Stimulated activated CD4-positive, alpha-beta T cell treated with anti-CD3 and anti-CD28 coated beads, Interleukin-12 subunit alpha, Interleukin-12 subunit beta, amount 100 ng/mL, for 4 hours (primary cell): Measurements from ENCODE around the gene SLC13A3.

Experiments
- DNase-seq: peaks from one replicate; pipeline ENCODE4 v3.0.0-alpha.2; 2020

The SLC13A3 gene

DNA sequence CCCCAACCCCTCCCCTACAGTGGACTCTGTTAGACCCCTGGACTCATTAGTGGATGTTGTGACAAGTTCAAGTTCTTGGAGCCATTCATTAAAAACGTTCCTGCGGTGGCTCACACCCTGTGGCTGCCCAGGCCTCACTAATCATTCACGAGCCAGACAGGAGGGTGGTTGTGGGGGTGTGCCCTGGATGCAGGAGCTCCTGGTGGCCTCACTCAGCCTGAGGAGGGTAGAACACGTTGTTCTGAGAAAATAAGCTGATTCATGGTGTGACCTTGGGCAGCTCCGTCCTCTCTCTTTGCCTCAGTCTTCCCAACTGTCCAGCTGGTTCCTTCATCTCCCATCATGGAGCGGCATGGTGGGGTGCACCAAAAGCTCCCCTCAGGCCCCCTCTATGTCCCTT lies 16.7 kb downstream of the SLC13A3 start:
- DNase-seq: no peak

DNA sequence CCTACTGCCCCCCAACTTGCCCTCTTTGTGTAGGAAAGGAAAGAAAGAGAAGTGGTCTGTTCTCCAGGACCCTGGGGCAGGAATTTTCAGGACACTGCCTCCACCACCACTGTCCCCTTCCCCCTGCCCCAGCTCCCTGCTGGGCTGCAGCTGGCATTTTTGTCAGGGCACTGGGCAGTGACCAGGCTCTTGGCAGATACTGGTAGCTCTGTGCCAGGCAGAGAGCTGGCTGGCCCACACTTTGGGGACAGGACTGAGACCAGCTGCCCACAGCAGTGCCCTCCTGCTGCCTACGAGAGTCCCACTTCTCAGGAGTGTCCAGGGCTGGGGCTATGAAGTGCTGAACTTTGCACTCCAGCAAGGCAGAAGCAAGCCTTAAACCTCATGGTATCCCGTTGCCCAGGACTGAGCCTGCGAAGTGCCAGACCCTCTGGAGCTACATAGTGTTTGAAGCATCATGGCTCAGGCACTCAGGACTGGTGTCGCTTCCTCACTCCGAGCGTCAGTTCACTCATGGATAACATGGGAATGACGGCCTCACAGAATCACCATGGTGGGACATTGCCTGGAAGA lies 19.3 kb downstream of the SLC13A3 start:
- no peak for DNase-seq

DNA sequence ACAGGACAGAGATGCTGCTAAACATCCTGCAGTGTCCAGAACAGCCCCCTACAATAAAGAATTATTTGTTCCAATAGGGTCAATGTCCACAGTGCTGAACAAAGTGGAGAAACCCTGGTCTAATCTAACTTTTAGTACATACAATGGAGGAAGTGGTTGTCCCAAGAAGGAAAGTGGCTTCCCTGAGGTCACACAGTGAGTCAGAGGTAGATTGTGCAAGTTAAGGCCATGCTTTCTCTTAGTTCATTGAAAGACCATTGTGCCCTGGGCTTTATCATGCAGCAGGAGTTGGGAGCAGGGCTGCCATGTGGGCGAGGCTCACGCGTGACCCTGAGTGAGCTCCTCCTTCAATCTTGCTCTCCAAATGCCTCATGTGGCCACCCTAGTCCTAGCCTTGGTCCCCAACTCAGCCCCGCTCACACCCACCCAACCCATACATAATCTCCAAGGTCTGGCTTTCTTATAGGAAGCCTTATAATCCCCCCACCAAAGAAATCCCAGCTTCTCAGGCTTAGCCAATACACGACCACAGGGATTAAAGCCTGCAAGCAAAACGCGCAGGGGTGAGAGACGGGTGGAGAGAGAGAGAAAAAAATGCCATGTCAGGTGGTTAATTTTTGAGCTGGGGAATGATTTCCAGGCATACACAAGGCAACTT lies 19.9 kb downstream of the SLC13A3 start:
- no peak for DNase-seq

DNA sequence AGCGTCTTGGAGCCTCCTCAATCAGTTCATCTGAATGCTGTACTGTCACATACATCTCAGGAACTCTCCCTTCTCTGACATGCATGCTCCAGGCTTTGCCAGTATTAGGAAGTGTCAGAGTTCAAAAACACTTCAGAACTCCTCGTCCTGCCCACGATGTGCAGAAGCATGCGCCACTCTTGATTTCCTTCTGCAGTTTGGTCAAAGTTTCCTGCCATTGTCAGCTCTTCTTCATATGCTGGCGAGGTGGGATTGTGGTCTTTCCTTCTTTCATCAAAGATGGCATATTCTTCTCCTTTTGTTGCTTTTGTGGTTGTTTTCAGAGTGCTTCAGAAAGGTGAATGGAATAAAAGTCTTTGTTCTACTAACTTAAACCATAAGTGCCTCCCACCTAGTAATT lies 21.0 kb downstream of the SLC13A3 start:
- no peak for DNase-seq

DNA sequence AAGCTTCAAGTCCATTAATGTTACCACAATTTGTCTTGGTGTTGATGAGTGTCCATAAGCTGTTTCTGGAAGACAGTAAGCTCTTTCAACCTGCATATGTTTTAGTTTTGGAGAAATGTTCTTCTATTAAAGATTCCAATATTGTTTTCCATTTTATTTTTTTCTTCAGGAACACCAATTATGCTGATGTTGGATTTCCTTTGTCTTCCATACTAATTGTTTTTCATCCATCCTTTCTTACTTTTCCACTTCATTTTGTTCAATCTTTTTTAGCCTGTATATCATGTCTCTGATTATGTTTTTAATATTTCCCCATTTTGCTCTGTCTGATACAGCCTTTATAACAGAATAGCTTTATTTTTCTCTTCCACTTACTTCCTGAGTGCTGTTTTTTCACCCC lies 21.9 kb downstream of the SLC13A3 start:
- no peak for DNase-seq

DNA sequence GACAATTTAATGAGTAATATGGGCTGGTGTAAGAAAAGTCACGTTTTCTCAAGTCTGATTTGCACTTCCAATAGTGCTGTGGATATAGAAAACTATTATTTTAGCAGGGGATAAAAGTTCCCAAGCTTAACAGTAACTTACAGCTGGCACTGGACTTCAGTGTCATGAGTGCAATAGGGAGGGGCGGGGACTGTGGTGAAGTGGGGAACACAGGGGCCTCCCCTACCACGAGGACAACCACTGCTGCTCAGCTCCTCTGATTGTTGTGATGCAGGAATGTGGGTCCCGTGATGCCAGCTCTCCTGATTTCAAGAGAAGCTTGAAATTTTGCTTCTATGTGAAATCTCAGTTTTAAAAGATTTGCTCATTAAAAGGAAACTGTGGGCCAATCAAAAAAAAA lies 24.0 kb downstream of the SLC13A3 start:
- no peak for DNase-seq

DNA sequence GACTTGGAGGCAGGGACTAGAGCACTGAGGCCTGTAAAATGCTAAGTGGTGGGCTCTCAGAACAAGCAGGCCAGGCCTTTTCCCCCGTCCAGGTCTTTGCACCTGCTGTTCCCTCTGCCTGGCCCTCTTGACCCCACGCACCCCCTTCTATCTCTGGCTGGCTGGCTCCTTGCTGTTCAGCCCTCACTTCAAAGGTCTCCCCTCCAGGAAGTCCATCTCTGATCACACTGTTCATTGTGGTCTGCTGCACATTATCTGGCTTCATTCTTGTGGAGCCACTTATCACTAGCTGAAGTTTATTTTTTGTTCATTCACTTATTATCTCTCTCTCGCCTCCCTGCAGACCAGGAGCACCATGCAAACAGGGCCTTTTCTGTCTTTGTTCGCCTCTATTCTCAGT lies 24.5 kb downstream of the SLC13A3 start:
- DNase-seq: no peak

DNA sequence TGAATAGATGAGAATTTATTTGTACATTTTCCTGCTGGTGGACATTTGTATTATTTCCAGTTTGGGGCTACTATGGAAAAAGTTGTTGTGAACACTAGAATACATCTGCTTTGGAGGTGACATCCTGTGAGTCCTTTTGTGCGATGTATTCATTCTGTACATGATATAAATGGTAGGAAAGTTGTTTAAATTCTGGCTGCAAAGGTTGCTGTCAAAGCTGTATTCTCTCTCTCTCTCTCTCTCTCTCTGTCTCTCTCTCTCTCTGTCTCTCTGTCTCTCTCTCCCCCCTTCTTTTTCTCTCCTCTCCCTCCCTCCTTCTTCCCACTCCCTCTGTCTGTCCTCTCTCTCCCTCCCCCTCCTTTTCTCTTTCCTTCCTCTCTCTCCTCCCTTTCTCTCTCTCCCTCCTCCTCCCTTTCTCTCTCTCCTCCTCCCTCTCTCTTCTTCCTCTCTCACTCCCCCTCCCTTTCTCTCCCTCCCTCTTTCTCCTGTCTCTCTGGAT lies 25.3 kb downstream of the SLC13A3 start:
- DNase-seq: no peak

DNA sequence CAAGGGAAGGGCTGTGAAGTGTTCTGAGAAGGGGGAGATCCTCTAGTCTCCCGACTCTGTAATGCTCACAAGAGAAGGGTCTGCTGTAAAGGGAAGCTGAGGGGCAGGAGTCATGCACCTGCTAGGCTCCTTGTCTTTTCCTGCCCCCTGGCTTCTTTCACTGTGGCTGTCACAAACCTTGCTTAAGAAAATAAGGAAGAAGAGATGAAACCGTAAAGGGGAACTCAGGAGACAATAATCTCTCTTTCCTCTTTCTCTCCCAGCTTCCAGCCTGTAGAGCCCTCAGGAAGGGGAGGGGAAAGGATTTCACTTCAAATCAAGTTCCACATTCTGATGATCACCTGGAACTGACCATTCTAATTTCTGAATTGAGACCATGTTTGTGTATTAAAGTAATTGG lies 26.3 kb downstream of the SLC13A3 start:
- no peak for DNase-seq

DNA sequence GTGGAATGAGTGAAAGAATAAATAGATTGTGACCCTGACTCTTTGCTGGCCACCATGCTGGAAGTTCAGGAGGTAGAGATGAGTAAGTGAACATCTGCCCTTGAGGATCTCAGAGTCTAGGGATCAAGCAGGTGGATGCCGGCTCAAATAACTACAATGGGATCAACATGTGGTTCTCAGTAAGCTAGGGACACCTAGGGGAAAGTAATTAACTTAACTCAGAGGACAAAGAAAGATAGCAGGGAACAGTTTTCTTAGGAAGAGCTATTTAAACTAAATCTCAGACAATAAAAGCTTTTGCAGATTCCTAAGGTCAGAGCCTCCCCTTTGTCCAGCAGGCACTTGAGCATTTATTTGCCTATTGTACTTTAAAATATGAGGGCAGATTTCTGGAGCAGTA lies 29.1 kb downstream of the SLC13A3 start:
- no peak for DNase-seq

DNA sequence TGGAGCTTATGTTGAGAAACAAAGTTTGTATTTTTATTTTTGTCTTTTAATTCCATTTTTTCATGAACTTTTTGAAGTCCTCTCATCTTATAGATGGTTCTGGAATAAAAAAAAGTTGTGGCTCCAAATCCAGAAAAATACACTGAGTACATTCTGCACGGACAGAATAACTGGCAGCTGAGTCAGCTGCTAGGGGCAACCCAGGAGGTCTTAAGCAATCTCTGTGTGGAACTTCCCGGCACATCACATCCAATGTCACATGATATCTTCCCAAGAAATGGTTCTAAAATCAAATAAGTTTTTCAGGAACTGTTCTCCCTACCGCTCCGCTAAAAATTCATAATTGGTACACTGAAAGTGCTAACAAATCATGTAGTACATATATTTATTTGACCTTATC lies 29.8 kb downstream of the SLC13A3 start:
- DNase-seq: no peak

DNA sequence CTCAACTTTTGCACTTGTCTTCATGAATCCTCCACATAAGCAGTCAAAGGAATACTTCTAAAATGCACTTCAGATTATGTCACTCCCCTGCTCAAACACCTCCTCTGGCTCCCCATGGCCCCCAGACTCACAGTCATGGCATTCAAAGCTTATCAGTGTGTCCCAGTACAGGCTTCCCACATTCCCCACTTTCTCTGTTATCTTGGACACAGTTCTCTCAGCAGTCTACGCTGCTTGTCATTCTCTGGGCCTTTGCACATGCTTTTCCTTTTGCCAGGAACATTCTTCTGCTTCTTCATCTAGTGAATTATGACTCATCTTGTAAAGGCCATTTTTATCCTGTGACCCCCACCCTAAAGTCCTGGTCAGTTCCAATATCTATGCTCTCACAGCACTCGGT lies 31.8 kb downstream of the SLC13A3 start:
- no peak for DNase-seq

DNA sequence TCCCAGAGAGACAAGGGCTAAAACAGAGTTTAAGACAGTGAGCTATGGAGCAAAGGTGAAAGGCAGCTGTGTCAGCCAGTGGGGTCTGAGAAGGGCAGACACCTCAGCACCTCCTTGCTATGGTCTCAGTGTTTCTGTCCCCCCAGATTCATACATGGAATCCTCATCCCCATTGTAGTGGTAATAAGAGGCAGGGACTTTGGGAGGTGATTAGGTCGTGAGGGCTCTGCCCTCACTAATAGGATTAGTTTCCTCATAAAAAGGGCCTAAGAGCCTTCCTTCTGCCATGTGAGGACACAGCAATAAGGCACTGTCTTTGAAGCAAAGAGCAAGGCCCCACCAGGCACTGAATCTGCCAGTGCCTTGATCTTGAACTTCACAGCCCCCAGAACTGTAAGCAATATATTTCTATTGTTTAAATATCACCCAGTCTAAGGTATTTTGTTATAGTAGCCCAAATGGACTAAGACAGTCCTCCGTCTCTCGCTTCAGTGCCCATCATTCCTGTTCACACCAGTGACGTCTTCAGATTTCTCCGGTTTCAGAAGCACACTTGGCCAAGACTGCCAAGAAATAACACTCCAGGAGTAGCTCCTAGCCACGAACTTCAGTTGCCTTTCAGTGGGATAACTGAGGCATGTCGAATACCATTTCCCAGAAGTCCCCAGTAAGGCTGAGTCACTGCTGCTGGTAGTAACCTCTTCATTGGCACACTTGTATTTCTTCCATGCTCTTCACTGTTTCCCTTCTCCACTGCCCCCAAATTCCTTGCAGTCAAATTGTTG lies 32.8 kb downstream of the SLC13A3 start:
- no peak for DNase-seq

DNA sequence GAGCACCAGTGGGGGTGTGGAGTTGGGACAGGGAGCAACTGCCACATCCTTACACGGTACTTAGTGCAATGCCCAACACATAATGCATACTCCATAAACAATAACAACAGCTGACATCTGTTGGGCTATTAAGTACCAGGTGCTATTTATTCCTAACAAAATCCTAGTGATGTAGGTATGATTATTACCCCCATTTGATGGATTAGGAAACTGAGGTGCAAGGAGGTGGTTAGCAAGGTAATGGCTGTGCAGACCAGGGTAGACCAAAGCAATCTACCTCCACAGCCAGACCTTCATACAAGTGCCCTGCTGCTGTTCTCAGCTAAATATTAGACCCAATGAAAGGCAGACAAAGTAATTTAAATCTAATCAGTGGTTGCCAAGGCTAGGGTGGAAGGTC lies 36.8 kb downstream of the SLC13A3 start:
- DNase-seq: no peak

DNA sequence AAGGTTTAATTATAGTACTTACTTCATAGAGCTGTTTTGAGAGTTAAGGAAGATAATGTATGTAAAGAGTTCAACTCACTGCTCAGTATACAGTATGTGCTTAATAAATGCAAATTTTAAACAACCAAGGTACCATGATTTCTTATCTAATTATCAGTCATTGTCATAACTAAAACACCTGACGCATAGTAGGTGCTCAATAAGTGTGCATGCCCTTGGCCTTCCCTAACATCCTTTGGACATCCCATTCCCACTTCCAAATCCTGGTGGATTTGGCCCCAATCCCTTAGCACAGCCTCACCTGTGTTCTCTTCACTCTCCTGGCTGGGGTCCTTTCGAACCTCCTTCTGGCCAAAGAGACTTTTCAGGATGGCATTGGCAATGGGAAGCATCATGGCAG lies 41.1 kb downstream of the SLC13A3 start:
- no peak for DNase-seq

DNA sequence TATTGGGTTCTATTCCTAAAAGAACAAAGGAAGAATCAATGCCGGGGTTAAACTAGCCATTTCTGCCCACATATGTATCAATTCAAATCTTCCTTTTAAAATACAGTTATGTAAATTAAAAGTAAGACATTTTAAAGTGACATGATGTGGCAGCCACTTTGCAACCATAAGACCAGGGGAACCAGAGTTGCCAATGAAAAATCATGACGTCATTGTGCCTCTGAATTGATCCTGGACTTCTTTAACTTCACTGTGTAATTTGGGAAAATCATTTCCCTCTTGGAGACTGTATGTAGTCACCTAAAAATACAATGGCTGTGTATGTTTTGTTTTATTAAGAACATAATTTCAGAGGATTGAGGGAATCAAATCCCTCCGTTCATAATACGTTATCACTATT lies 42.2 kb downstream of the SLC13A3 start:
- DNase-seq: no peak

DNA sequence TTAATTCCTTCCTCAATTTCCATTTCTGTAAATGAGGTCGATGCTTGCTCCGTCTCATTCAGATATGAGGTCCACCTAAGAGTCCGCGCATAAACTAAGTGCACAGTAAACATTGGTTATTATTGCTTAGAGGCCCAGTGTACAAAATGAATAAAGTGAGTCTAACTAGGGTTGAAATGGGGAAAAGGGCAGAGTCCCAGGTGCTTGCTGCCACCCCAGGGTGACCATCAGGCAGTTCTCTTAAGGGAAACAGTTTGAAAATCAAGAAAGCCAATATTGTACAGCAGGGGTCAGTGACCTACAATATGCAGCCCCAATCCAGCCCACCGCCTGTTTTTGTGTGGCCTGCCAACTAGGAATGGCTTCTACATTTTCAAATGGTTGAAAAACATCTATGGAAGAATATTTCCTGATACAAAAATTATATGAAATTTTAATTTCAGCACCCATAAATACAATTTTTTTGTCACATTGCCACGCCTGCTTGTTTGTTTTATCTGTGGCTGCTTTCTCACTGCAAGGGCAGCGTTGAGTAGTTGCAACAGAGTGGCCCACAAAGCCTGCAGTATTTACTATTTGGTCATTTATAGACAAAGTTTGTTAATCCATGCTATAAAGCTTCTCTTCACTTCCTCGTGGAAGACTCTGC lies 43.3 kb downstream of the SLC13A3 start:
- DNase-seq: no peak

DNA sequence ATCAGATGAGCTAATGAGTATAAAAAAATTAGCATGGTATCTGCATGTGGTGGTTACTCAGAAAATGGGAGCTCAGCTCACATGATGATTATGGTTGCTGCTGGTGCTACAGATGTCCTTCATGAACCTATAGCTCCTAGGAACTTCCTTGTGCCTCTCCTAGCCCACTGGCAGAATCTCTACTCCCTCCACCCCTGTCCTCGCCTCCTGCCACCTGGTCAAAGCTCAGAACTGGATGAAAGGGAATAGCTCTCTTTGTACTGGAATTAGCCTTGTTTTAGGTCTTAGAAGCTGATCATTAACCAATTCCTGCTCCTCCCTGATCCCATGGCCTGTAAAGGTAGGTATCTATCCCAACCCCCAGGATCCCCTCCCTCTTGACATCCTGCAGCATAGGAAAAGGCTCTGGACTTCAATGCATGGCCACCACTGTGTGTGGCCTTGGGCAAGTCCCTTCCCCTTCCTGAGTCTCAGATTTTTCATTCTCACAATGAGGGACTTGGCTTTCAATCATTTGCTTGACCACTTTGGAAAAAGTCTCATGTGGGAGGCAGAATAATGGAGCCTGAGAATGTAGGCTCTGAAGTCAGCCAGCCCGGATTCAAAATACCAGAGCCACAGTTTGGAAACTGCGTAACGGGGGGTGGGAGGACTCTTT lies 43.9 kb downstream of the SLC13A3 start:
- no peak for DNase-seq

DNA sequence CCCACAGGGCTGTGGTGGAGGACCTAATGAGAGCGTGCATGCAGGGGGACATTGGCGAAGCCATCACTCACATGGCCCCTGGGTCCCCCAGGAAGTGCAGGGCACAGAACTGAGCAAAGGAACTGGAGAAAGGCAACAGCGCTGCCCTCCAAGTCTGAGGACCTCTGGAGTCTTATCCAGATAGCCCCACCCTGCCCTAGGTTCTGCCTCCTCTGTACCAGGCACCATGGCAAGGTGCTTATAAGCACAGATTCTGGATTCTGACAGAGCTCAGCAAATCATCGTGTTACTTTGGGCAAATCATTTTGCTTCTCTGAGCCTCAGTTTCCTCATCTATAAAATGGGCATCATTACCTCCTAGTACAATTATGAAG lies 44.5 kb downstream of the SLC13A3 start:
- no peak for DNase-seq

DNA sequence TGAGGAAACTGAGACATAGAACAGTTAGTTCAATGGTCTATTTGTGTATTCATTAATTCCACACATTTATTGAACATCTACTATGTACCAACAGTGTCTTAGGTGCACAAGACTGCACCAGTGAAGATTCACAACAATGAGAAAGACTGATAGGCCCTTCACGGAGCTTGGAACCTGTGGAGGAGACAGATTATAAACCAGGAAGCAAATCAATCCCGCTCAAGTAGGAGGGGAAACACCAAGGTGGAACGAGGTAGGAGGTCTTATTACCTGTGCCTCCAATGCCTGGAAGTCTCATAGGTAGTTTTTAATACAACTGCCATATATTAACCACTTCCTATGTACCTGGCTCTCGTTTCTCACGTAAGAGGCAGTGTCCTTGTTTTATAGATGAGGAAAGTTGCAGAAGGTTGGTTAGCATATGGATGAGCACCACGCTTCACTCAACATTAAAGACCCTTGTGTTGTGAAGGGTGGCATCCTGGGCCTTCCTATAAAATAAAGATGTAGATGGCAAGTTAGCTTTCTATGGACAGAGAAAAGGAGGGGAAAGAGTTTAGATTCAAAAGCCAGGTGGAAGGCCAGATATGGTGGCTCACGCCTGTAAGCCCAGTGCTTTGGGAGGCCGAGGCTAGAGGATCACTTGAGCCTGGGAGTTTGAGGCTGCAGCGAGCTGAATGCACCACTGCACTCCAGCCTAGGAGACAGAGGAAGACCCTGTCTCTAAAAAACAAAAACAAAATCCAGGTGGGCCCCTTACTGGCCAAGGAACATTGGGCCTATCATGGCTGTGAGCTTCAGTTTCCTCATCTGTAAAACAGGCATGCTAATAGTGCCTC lies 45.1 kb downstream of the SLC13A3 start:
- DNase-seq: no peak

DNA sequence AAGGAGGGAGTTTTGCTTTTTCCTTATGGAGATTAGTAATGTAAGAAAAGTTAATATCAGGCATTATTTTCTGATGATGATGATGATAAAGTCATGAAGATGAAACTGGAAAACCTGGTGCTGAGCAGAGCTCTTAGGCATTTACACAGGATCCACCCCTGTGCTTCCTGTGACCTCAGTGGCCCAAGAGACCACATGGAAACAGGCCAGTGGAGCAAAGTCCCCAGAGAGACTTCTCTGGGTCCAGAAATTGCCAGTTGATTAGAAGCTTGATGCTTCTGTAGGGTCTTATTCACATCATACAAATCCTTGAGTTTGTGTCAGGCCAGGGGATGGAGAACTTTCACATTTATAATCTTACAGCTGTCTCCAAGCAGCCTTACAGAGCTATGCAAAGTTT lies 46.1 kb downstream of the SLC13A3 start:
- no peak for DNase-seq

DNA sequence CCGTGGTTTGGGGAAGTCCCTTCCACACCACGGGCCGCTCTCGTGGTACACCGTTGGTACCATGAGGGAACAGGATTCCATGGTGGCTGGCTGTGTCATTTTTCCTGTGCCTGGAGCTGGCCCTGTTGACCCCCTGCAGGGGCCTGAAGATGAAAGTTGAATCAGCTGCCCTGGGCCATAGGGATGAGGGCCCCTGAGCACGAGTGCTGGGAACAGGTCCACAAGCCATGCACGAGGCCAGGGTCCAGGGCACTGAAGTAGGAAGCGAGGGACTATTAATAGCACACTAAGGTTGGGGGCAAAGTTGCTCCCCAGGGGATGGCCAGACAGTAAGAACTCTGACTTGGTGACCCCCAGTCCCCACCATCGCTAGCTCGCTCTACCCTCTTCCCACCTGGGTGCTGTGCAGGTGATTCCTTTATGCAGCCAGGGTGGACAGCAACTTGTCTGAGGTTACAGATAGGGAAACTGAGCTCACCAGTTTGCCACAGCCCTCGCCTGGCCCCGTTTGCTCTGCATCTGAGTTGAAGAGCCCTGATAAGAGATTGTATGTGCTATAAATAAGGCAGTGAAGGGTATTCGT lies 46.6 kb downstream of the SLC13A3 start:
- DNase-seq: no peak
